ENCODE data around the gene FEN1. TPM values are rescaled to one million over a fixed set of nuclear protein-coding genes. Genes with fewer than 3 reads are reported as not detected.
A peak's percentile ranks its signal among the peaks of the same experiment; 100 is the strongest.

The FEN1 gene
- total and polyA plus RNA-seq, 8 donors: 4.2 to 24.6 (median 10.0) TPM; not detected in 1

- Histone ChIP-seq H3K27me3 (peaks cover 0 to 10% (median 0%) of the 10 kb centered on the region in 3 donors), H3K4me1 (peaks cover 48 to 88% (median 74%) of the 10 kb centered on the region in 4 donors), H3K27ac (peak overlapping the region; percentile 15 to 91 (median 89)), H3K4me3 (no peak overlapping the region), H3K36me3 (peaks cover 10 to 43% (median 21%) of the 10 kb centered on the region in 4 donors), H3K9me3 (no peaks in the 10 kb centered on the region)
- intact Hi-C loops (cut with DNase I; ENCODE audit: low total_unique reads): no loop called here
- no peak for TF ChIP-seq POLR2AphosphoS5 (IDR thresholded peaks at IDR 0.05)
- 65 to 79% (median 73%) methylated on average over 10 of the region's 10 CpGs for WGBS, 5 donors
- peak in 1 of 2 donors; percentile 86 for DNase-seq
These were observed 19.4 kb upstream of the FEN1 start for GRCh38 chr11:61773356-61773755.

- Histone ChIP-seq H3K4me3 (no peak overlapping the region), H3K9me3 (no peaks in the 10 kb centered on the region), H3K27me3 (peaks cover 0 to 10% (median 0%) of the 10 kb centered on the region in 3 donors), H3K4me1 (peaks cover 46 to 88% (median 72%) of the 10 kb centered on the region in 4 donors), H3K36me3 (peaks cover 14 to 48% (median 25%) of the 10 kb centered on the region in 4 donors), H3K27ac (peak overlapping the region; percentile 18 to 91 (median 89))
- DNase-seq: no peak
- no peak for TF ChIP-seq POLR2AphosphoS5 (IDR thresholded peaks at IDR 0.05)
- no peak for TF ChIP-seq EP300 (IDR thresholded peaks at IDR 0.05)
- no peak for TF ChIP-seq POLR2A (IDR thresholded peaks at IDR 0.05)
- intact Hi-C loops (cut with DNase I; ENCODE audit: low total_unique reads): no loop called here
- whole genome bisulfite sequencing, 5 donors: 77 to 83% (median 81%) methylated on average over 14 to 18 of the region's 18 CpGs
These were observed 18.9 kb upstream of the FEN1 start for GRCh38 chr11:61773809-61774208.

GRCh38 chr11:61774411-61774810, 18.3 kb upstream of the FEN1 start:
- H3K4me1 ChIP-seq: peaks cover 43 to 85% (median 69%) of the 10 kb centered on the region in 4 donors
- 73 to 80% (median 77%) methylated on average over 11 to 12 of the region's 12 CpGs for WGBS, 5 donors
- no peaks in the 10 kb centered on the region for H3K9me3 ChIP-seq
- peaks cover 20 to 54% (median 30%) of the 10 kb centered on the region in 4 donors for H3K36me3 ChIP-seq
- H3K27ac ChIP-seq: peak overlapping the region in 4 of 5 donors; percentile 9 to 91 (median 66)
- DNase-seq: no peak
- H3K4me3 ChIP-seq: no peak overlapping the region
- no peak for TF ChIP-seq POLR2A (IDR thresholded peaks at IDR 0.05)
- TF ChIP-seq CTCF (IDR thresholded peaks at IDR 0.05): no peak
- no peak for TF ChIP-seq EP300 (IDR thresholded peaks at IDR 0.05)
- TF ChIP-seq POLR2AphosphoS5 (IDR thresholded peaks at IDR 0.05): no peak
- H3K27me3 ChIP-seq: peaks cover 0 to 7% (median 0%) of the 10 kb centered on the region in 3 donors
- intact Hi-C loops (cut with DNase I; ENCODE audit: low total_unique reads): no loop called here

- H3K4me3 ChIP-seq: no peak overlapping the region
- DNase-seq: no peak
- TF ChIP-seq POLR2A (IDR thresholded peaks at IDR 0.05) (no peak), EP300 (IDR thresholded peaks at IDR 0.05) (no peak), POLR2AphosphoS5 (IDR thresholded peaks at IDR 0.05) (no peak), CTCF (IDR thresholded peaks at IDR 0.05) (no peak)
- H3K4me1 ChIP-seq: peaks cover 41 to 78% (median 62%) of the 10 kb centered on the region in 4 donors
- peaks cover 22 to 61% (median 36%) of the 10 kb centered on the region in 4 donors for H3K36me3 ChIP-seq
- intact Hi-C loops (cut with DNase I; ENCODE audit: low total_unique reads): no loop called here
- no peaks in the 10 kb centered on the region for H3K9me3 ChIP-seq
- WGBS, 5 donors: 90 to 96% (median 94%) methylated on average over 6 of the region's 6 CpGs
- H3K27me3 ChIP-seq: peaks cover 0 to under 1% (median 0%) of the 10 kb centered on the region in 3 donors
- peak overlapping the region; percentile 37 to 91 (median 51) for H3K27ac ChIP-seq
These were observed 17.6 kb upstream of the FEN1 start for GRCh38 chr11:61775106-61775505.

GRCh38 chr11:61775606-61776554, 16.8 kb upstream of the FEN1 start:
- Histone ChIP-seq H3K4me1 (peaks cover 34 to 71% (median 55%) of the 10 kb centered on the region in 4 donors), H3K9me3 (no peaks in the 10 kb centered on the region), H3K27me3 (no peaks in the 10 kb centered on the region), H3K36me3 (peaks cover 22 to 68% (median 43%) of the 10 kb centered on the region in 4 donors), H3K27ac (peak overlapping the region; percentile 43 to 91 (median 52)), H3K4me3 (peak overlapping the region in 1 of 4 donors; percentile 8)
- WGBS, 5 donors: 55 to 77% (median 67%) methylated on average over 15 to 20 of the region's 20 CpGs
- peak in 1 of 2 donors; percentile 82 for DNase-seq
- TF ChIP-seq POLR2A (IDR thresholded peaks at IDR 0.05): no peak
- TF ChIP-seq POLR2AphosphoS5 (IDR thresholded peaks at IDR 0.05): no peak
- no peak for TF ChIP-seq EP300 (IDR thresholded peaks at IDR 0.05)
- no peak for TF ChIP-seq CTCF (IDR thresholded peaks at IDR 0.05)
- intact Hi-C loops (cut with DNase I; ENCODE audit: low total_unique reads): no loop called here

Data from stomach (tissue), 9 donors.